ENCODE data around the gene XYLT1. TPM values are rescaled to one million over a fixed set of nuclear protein-coding genes. Genes with fewer than 3 reads are reported as not detected.

The XYLT1 gene
- total RNA-seq, 1 donor from 2014 or later, result 12.3 TPM

DNA sequence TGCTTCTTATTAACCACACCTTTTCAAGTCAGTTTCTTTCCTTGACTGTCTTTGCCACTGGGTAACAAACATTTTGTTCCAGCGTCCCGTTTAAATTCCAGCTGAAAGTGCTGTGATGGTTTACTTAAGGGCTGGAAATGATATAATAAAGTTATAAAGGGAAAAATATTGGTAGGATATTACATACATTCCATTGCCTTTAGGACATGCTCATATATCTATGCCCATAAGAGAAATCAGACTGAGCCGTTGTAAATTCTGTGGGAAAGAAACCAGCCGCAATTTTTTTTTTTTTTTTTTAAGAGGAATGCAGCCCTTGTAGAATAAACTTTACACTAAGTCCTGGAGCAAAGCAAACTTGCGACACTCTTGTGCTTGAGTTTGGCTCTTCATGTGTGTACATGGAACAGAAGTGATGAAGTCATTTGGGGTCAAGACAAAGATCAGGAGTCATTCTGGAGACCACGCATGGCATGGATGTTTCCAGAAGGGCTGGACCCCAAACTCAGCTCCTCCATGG, 210.9 kb downstream of the XYLT1 start:
- Mint-ChIP-seq H3K9me3 (ENCODE audit: low read depth) (no peaks in the 10 kb centered on the region), H3K4me3 (ENCODE audit: low read depth) (no peak overlapping the region), H3K4me1 (ENCODE audit: low read depth) (no peaks in the 10 kb centered on the region), H3K27ac (no peak overlapping the region), H3K36me3 (ENCODE audit: insufficient read depth) (no peaks in the 10 kb centered on the region), H3K27me3 (no peaks in the 10 kb centered on the region)
- TF ChIP-seq, protein P1, sequence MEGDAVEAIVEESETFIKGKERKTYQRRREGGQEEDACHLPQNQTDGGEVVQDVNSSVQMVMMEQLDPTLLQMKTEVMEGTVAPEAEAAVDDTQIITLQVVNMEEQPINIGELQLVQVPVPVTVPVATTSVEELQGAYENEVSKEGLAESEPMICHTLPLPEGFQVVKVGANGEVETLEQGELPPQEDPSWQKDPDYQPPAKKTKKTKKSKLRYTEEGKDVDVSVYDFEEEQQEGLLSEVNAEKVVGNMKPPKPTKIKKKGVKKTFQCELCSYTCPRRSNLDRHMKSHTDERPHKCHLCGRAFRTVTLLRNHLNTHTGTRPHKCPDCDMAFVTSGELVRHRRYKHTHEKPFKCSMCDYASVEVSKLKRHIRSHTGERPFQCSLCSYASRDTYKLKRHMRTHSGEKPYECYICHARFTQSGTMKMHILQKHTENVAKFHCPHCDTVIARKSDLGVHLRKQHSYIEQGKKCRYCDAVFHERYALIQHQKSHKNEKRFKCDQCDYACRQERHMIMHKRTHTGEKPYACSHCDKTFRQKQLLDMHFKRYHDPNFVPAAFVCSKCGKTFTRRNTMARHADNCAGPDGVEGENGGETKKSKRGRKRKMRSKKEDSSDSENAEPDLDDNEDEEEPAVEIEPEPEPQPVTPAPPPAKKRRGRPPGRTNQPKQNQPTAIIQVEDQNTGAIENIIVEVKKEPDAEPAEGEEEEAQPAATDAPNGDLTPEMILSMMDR (IDR thresholded peaks at IDR 0.05; ENCODE audit: unreplicated experiment), result no peak
- DNase-seq (ENCODE audit: low spot score, unreplicated experiment), result no peak

DNA sequence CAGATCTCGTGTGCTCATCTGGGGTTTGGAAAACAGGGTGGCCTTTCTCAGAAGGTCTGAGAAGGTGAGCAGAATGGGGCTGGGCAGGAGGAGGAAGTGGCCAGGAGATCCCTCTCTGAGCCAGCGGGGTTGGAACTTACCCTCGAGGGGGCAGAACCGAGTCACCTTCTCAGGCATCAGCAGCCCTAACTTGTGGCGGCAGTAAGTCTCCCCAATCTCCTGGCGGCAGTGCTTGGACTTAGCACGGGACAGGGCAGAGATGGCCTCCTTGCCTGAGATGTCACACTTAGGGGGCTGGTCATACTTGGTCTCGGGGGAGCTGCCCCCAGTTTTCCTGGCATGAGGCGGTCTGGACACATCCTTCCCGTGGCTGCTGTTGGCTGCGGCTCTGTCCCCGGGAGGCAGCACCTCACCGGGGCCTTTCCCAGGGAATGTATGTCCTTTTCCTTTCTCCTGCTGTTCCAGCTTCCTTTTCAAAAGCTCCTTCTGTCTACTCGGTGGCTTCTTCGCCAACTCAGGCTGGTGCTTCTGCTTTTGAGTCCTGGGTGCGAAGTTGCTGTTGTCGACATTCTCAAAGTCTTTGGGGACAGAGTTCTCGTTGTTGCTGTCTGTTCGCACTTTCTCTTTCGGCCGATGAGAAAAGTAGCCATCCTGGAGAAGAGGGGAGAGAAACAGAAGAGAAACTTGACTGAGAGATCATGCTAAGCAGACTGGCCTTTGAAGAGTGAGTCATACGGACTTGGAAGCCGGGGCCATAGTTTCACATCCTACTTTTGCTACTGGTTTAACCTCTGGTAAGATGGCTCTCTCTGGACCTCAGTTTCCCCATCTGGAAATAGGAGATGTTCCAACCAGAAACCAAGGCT, 211.7 kb downstream of the XYLT1 start:
- Mint-ChIP-seq H3K36me3 (ENCODE audit: insufficient read depth) (no peaks in the 10 kb centered on the region), H3K27me3 (no peaks in the 10 kb centered on the region), H3K4me3 (ENCODE audit: low read depth) (no peak overlapping the region), H3K4me1 (ENCODE audit: low read depth) (no peaks in the 10 kb centered on the region), H3K9me3 (ENCODE audit: low read depth) (no peaks in the 10 kb centered on the region), H3K27ac (no peak overlapping the region)
- TF ChIP-seq, protein P1 (IDR thresholded peaks at IDR 0.05; ENCODE audit: unreplicated experiment), result no peak
- no peak for DNase-seq (ENCODE audit: low spot score, unreplicated experiment)

DNA sequence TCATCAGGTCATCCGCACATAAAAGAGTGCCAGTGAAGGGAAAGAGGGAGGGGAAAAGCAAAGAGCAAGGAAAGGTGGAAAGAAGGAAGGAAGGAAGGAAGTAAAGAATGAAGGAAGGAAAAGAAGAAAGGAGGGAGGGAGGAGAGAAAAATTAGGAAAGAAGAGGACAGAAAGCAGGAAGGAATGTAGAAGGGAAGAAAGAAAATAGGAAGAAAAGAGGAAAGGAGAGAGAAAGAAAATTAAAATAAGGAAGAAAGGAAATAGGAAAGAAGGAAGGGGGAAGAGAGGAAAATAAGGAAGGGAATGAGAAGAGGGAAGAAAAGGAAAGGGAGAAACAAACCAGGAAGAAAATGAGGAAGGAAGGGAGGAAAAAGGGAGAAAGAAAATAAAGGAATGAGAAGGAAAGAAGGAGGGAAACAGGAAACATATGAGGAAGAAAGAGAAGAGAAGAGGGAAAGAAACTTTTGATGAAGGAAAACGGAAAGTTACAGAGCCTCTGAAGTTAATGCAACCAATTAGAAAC, 212.6 kb downstream of the XYLT1 start:
- Mint-ChIP-seq H3K4me1 (ENCODE audit: low read depth) (no peaks in the 10 kb centered on the region), H3K9me3 (ENCODE audit: low read depth) (no peaks in the 10 kb centered on the region), H3K36me3 (ENCODE audit: insufficient read depth) (no peaks in the 10 kb centered on the region), H3K27ac (no peak overlapping the region), H3K27me3 (no peaks in the 10 kb centered on the region), H3K4me3 (ENCODE audit: low read depth) (no peak overlapping the region)
- no peak for DNase-seq (ENCODE audit: low spot score, unreplicated experiment)
- TF ChIP-seq, protein P1 (IDR thresholded peaks at IDR 0.05; ENCODE audit: unreplicated experiment), result no peak

DNA sequence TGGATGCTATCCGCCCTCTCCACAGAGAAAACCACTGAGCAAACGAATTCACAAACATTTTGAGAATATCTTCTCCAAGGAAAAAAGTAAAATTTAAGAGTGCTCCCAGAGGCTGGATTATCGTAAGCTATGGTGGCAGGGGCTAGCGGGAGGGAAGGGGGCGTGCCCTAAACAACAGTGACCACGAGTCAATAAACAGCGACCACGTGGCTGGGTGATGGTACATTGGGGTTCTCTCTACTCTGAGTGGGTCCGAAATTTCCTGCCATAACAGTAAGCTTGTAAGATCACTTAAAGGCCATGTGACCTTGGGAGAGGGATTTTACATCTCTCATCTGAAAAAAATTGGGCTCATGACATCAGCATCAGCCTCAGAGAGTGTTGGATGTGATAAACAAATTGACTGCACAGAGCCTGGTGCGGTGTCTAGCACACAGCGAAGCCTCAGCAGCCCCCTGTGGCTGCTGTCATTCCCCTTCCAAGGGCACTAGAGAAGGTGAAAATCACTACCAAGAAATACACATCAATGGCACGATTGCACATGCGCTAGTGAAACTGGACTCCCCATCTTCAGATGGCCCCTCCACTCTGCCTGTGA, 213.2 kb downstream of the XYLT1 start:
- Mint-ChIP-seq H3K9me3 (ENCODE audit: low read depth) (no peaks in the 10 kb centered on the region), H3K27ac (no peak overlapping the region), H3K4me1 (ENCODE audit: low read depth) (no peaks in the 10 kb centered on the region), H3K27me3 (no peaks in the 10 kb centered on the region), H3K4me3 (ENCODE audit: low read depth) (no peak overlapping the region), H3K36me3 (ENCODE audit: insufficient read depth) (no peaks in the 10 kb centered on the region)
- DNase-seq (ENCODE audit: low spot score, unreplicated experiment), result no peak
- TF ChIP-seq, protein P1 (IDR thresholded peaks at IDR 0.05; ENCODE audit: unreplicated experiment), result no peak

DNA sequence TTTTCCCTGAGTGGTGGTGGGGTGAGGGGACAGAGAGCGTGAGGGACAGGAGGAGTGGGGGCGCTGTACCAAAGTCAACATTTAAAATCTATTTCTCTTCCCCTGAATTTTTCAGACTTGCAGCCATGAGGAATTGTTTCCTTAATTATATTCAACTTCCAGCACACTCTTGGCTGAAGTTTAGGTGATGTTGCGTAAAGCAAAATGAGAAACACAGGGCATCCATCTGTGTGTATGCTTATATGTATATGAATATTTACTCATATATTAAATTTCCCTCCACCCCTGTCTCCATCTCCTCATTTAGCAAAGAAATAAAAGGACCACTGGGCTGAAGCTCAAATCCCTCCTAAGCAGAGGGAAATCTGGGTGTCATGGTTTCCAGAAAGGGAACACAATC, 218.1 kb downstream of the XYLT1 start:
- Mint-ChIP-seq H3K4me1 (ENCODE audit: low read depth) (no peaks in the 10 kb centered on the region), H3K27ac (no peak overlapping the region), H3K27me3 (no peaks in the 10 kb centered on the region), H3K4me3 (ENCODE audit: low read depth) (no peak overlapping the region), H3K9me3 (ENCODE audit: low read depth) (no peaks in the 10 kb centered on the region), H3K36me3 (ENCODE audit: insufficient read depth) (peaks cover 1% of the 10 kb centered on the region)
- TF ChIP-seq, protein P1 (IDR thresholded peaks at IDR 0.05; ENCODE audit: unreplicated experiment), result no peak
- DNase-seq (ENCODE audit: low spot score, unreplicated experiment), result no peak
